Motor neuron (in vitro differentiated cells): ENCODE measurements around the gene LTK. TPM values are rescaled to one million over a fixed set of nuclear protein-coding genes. Genes with fewer than 3 reads are reported as not detected.

Experiments used
- ATAC-seq, 8 experiments: fragments of 200-7000 bp; cut with Tn5 transposase; replicated peaks in 6 of 8; 2 replicates each; pipeline ENCODE4 v1.8.0; 2021; ENCODE audit warnings: mild to moderate bottlenecking in 8 of 8, moderate library complexity in 8 of 8
- H3K27ac ChIP-seq, 2 donors: fragments of 250-450 bp; sonication (Bioruptor Pico); 2 replicates each; pipeline ENCODE4 v1.9.0; 2021; ENCODE audit warnings: antibody characterized with exemption in 2 of 2, mild to moderate bottlenecking in 2 of 2, moderate library complexity in 1 of 2
- H3K4me1 ChIP-seq, 2 donors: fragments of 250-450 bp; sonication (Bioruptor Pico); replicated peaks in 1 of 2; 2 replicates each; pipeline ENCODE4 v1.6.1; 2021; ENCODE audit warnings: antibody characterized with exemption in 2 of 2, mild to moderate bottlenecking in 2 of 2, moderate library complexity in 1 of 2
- H3K4me3 ChIP-seq, 5 donors: fragments of 250-450 bp; sonication (Bioruptor Pico); 2 replicates each; pipeline ENCODE4 v1.9.0; 2021; ENCODE audit warnings: antibody characterized with exemption in 5 of 5, mild to moderate bottlenecking in 5 of 5, moderate library complexity in 4 of 5
- WGBS, 10 experiments: fragments of 450-650 bp; shearing (Covaris generic); methylation state at CpG; one replicate each; pipeline ENCODE4 v1.0.0; 2022; 5-methylcytosine and 5-hydroxymethylcytosine counted together
- in situ Hi-C, 9 experiments: fragments of 400-800 bp; cut with MboI; loops; one replicate each; pipeline ENCODE4 v1.15.0; 2021; ENCODE audit warnings: low sequenced_read_pairs in 9 of 9, low pct_unique_long_range_greater_than_20kb in 2 of 9; ENCODE audit not compliant: unreplicated experiment in 9 of 9
- total RNA-seq, 8 experiments: library from RNA; unstranded; fragments of 300-600 nt; gene quantifications; 2 replicates each; pipeline versions ENCODE4 v1.2.3 to v1.2.4, GENCODE V29; 2022

The LTK gene
- total RNA-seq, 8 experiments from 2014 or later: 0.05 to 3.3 (median 0.29) TPM; not detected in 1

DNA sequence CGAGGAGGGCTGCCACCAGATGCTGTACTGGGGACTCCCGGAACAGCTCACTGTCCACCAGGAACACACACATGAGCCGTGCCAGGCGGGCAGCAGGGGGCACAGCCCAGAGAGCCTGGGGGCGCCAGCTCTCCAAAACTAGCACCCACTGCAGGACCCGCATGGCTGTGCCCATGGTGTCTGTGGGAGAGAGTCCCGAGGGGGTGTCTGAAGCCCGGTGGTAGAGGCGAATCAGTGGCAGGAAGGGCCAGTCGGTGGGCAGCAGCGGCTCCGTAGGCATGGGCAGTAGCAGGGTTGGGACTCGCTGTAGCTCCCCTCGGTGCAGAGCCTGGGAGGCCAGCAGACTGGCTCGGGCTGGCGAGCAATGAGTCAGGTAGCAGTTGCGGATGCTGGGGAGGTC lies 7.0 kb upstream of the LTK start:
- in situ Hi-C loops: no loop called here
- Histone ChIP-seq H3K27ac (no peak overlapping the region), H3K4me3 (no peak overlapping the region), H3K4me1 (no peaks in the 10 kb centered on the region)
- 97 to 100% methylated on average over 1 to 7 of the region's 17 CpGs; no CpG with 5 or more reads in 8 of the 10 experiments for WGBS, 10 experiments
- peak in 2 of 8 experiments; percentile 12 to 31 for ATAC-seq

DNA sequence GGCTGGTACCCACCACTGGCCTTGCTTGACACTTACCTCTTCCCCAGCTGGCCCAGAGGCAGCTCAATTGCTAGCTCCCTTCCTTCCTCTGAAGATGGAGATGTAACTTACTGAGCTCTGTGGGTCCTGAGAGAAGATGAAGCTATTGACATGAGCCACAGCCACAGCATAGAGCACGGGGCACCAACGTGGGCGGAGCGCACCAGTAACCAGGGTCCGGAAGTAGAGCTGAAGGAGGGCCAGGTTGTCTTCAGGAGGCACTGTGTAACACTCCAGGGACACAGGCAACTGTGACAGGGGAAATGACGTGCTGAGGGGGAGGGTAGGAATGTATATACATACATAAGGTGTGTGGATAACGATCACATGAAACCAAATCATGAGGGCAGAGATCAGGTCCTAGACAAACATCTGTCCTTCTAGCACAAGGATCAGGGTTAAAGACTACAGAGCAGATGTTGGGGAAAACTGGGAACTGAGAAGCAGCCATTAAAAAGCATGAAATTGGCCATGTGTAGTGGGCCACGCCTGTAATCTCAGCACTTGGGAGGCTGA lies 4.3 kb upstream of the LTK start:
- H3K27ac ChIP-seq: no peak overlapping the region
- 80 to 95% (median 94%) methylated on average over 1 to 7 of the region's 8 CpGs; no CpG with 5 or more reads in 5 of the 10 experiments for WGBS, 10 experiments
- in situ Hi-C loops: no loop called here
- no peak overlapping the region for H3K4me3 ChIP-seq
- H3K4me1 ChIP-seq: peaks cover 0 to 4% of the 10 kb centered on the region in 2 donors
- no peak for ATAC-seq

DNA sequence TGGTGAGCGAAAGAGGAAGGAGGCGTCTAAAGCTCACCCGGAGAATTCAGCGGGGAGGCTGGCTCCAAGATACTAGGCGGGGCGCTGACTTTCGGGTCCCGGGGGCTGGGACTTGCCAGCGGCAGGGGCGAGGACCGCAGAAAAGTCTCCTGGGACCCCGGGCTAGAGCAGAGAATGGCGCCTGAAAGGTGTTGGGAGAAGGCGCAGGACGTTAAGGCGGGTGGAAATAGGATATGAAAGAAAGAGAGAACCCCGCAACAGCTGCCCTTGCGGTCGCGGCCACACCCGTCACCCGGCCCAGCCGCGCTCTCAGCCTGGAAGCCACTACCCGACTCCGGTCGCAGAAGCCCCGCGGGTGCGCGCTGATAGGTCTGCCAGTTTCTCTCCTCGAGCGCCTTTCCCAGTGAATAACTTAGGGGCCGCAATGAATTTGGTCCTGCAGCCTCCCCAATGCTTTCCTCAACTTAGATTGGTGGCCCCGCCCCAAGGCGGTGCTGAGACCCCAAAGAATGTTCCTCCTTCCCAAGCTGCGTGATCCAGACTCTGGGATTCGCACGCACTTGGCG lies 604 bp downstream of the LTK start:
- in situ Hi-C loops: no loop called here
- Histone ChIP-seq H3K4me3 (peak overlapping the region in 1 of 5 donors; percentile 5), H3K4me1 (peaks cover 10 to 11% of the 10 kb centered on the region in 2 donors), H3K27ac (no peak overlapping the region)
- ATAC-seq: peak; percentile 24 to 64 (median 50)
- WGBS, 10 experiments: 0 to 8% (median 6%) methylated on average over 1 to 16 of the region's 40 CpGs; no CpG with 5 or more reads in 7 of the 10 experiments

DNA sequence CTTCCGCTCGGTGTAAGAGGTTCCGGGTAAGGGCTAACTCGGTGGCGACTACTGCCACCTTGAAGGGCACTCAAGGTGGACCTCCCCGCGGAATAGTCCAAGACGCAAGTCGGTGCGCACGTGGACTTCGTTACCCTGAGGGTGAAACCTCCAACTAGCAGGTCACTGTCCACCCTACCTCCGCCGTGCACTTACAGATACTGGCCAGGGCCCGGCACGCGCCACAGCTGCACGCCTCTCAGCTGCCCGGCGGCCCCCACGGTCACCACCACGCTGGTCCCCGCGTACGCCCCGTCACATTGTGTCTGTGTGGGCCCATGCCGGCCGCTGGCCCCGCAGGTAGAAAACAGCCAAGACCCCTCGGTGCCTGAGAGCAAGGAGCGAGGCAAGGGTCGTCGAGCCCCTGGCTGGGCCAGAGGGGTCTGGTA lies 1.1 kb downstream of the LTK start:
- in situ Hi-C loops: no loop called here
- H3K27ac ChIP-seq: no peak overlapping the region
- peak in 3 of 8 experiments; percentile 3 to 11 (median 10) for ATAC-seq
- H3K4me1 ChIP-seq: peaks cover 10 to 11% of the 10 kb centered on the region in 2 donors
- no peak overlapping the region for H3K4me3 ChIP-seq
- WGBS, 10 experiments: 6 to 30% (median 7%) methylated on average over 2 to 13 of the region's 33 CpGs; no CpG with 5 or more reads in 6 of the 10 experiments

DNA sequence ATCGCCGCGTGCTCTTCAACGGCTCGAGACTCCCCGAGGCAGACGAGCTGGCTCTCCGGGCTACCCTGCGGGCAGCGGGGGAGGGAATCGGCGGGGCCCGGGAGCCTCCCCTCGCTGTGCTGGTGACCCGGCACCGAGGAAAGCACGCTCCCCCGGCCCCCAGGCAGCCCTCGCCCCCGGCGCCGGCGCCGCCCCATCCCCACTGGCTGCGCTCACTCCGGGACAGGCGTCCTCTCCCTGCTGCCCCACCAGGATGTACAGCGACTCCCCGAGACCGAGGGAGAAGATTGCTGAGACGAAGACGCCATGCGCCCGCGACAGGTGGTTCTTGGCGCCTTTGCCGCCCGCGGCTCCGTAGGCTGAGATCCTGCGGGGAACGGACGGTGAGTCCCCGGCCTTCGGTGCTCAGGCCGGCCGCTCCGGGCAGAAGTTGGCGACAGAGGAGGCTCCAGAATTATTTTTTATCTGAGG lies 1.7 kb downstream of the LTK start:
- Histone ChIP-seq H3K4me1 (peaks cover 10 to 11% of the 10 kb centered on the region in 2 donors), H3K4me3 (peak overlapping the region in 2 of 5 donors; percentile 5 to 16), H3K27ac (no peak overlapping the region)
- peak in 5 of 8 experiments; percentile 26 to 60 (median 49) for ATAC-seq
- WGBS, 10 experiments: 0 to 7% (median 0%) methylated on average over 2 to 3 of the region's 49 CpGs; no CpG with 5 or more reads in 7 of the 10 experiments
- in situ Hi-C loops: no loop called here

DNA sequence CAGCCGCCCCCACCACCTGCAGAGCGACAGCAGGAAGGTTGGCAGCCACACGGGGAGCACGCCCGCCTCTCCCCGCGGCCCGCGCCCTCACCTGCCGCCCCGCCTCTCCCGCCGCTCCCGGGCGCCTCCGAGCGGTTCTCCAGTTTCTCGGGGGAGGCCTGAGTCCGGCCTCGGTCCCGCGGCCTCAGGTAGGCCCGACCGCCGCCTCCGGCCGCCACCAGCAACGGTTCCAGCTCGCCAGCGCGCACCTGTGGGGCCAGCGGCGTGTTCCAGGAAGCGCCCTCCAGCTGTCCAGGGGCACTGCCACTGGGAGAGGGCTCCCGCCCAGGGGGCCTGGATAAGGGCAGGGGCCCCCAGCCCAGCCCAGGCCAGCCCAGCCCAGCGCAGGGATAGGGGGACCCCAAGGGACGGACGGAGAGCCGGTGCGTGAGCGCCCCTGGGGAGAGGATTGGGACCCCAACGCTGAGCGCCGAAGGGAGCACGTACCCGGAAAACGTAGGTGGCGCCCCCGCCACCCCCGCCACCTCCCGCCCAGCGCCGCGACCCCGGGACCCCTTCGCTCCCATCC lies 2.2 kb downstream of the LTK start:
- no peak overlapping the region for H3K27ac ChIP-seq
- WGBS, 10 experiments: no CpG with 5 or more reads among the region's 56 CpGs
- H3K4me3 ChIP-seq: peak overlapping the region in 1 of 5 donors; percentile 5
- ATAC-seq: peak in 5 of 8 experiments; percentile 19 to 67 (median 50)
- in situ Hi-C loops: no loop called here
- H3K4me1 ChIP-seq: peaks cover 10 to 11% of the 10 kb centered on the region in 2 donors

DNA sequence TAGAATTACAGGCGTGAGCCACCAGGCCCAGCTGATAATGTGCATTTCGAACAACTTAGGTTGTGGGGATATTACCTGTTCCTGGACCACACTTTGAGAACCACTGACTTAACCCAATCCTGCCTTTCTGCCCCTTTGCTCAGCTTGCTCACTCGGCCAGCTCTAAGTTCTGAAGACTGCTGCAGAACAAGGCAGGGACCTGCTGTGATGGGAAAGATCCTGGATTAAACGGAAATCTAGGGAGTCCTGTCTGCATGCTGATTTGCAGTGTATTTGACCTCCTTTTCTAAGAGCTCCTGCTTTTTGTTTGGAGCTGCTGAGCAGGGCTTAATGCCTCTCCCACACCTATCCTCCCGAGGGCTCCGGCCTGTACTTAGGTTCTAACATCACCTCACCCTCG lies 2.9 kb downstream of the LTK start:
- H3K4me3 ChIP-seq: no peak overlapping the region
- peak in 1 of 8 experiments; percentile 4 for ATAC-seq
- WGBS, 10 experiments: 33 to 88% (median 60%) methylated on average over 1 to 6 of the region's 7 CpGs; no CpG with 5 or more reads in 2 of the 10 experiments
- H3K27ac ChIP-seq: no peak overlapping the region
- peaks cover 10 to 11% of the 10 kb centered on the region in 2 donors for H3K4me1 ChIP-seq
- in situ Hi-C loops: no loop called here

DNA sequence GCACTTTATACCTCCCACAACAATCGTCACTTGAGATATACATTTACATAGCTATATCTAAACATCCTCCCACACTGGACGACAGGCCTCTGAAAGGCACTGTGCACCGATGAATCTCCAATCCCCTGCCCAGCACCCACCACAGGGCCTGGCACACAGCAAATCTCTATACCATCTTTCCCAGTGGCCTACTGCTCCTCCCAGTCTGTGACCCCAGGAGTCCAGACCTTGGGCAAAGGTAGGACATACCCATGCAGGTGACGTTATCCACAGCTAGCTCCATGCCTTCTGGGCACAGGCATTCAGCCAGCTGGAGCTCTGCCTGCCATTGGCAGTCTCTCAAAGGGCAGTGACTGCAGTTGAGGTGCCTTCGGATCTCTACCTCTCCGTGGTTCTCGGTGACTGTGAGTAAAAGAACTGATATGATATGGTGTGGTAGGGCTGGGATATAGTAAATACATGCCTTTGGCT lies 5.8 kb downstream of the LTK start:
- 0 to 87% (median 67%) methylated on average over 1 to 4 of the region's 7 CpGs; no CpG with 5 or more reads in 3 of the 10 experiments for WGBS, 10 experiments
- peaks cover 8 to 11% of the 10 kb centered on the region in 2 donors for H3K4me1 ChIP-seq
- no peak overlapping the region for H3K4me3 ChIP-seq
- H3K27ac ChIP-seq: no peak overlapping the region
- ATAC-seq: peak in 1 of 8 experiments; percentile 6
- in situ Hi-C loops: no loop called here

DNA sequence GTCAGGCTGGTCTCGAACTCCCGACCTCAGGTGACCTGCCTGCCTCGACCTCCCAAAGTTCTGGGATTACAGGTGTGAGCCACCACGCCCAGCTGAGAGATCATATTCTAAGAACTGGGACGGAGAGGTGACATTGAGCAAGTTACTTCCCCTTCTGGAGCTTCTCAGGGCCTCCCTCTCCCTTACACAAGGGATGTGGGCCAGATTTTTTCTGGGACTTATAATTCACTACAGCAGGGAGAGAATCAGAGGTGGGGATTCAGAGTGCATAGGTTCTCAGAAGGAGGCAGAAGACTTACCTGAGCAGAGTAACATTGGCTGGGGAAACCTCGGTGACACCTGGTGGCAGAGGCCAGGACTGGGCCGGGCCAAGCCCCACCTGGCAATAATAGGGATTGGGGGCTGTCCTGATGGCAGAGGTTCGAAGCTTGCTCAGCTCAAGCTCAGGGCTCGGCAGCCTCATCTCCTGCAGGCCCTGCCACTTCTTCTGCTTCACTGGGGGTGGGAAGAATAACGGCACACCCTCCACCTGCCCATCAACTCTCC lies 6.8 kb downstream of the LTK start:
- Histone ChIP-seq H3K27ac (no peak overlapping the region), H3K4me1 (peaks cover 7 to 17% of the 10 kb centered on the region in 2 donors), H3K4me3 (no peak overlapping the region)
- in situ Hi-C loops: no loop called here
- WGBS, 10 experiments: 20 to 80% (median 53%) methylated on average over 1 to 3 of the region's 10 CpGs; no CpG with 5 or more reads in 6 of the 10 experiments
- no peak for ATAC-seq

DNA sequence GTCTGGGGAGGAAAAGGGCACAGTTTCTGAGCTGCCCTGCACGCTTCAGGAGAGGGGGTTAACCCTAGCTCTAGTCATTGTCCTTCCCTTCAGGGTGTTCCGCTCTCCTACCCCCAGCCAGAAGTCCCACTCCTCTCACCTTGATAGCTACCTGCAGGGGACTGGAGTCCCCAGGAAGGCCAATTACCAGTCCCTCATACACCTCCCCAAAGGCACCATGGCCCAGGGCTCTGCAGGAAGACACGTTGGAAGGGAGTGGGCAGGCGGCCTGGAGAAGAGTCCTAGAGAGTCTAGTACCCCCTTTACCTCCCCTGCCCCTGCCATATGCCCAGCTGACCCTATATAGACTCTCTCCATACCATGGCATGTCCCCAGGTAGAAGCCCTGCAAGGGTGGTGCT lies 7.9 kb downstream of the LTK start:
- WGBS, 10 experiments: 50 to 100% methylated on average over 1 to 3 of the region's 4 CpGs; no CpG with 5 or more reads in 8 of the 10 experiments
- Histone ChIP-seq H3K4me1 (peaks cover 0 to 15% of the 10 kb centered on the region in 2 donors), H3K4me3 (no peak overlapping the region), H3K27ac (no peak overlapping the region)
- in situ Hi-C loops: no loop called here
- ATAC-seq: no peak

DNA sequence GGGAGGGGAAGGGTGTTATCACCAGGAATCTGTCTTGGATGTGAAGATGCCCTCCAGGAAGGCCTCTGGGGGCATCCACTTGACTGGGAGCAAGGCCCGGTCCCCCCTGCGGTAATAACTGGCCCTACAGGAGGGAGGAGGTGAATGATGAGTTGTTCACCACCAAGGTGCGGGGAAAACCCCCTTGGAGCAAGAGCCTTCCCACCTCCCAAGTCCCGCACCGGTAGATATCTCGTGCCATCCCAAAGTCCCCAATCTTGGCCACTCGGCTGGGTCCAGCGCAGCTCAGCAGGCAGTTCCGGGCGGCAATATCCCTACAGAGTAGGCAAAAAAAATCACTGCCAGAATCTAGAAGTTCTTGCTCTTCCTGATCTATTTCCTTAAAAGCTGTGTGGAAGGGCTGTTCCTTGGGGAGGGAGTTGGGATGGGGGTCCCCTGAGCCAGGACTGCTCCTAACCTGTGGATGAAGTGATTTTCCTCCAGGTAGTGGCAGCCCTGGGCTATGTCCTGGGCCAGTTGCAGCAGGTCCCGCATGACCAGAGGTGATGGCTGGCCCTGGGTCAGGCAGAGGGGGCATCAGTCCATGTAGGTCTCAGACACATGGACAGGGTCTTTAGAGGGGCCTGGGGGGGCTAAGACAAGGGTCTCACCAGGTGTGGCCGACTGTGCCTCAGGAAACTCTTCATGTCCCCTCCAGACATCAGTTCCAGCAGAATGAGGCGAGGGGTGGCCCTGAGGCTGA lies 8.7 kb downstream of the LTK start:
- ATAC-seq: no peak
- WGBS, 10 experiments: 40 to 95% (median 92%) methylated on average over 1 to 5 of the region's 13 CpGs; no CpG with 5 or more reads in 5 of the 10 experiments
- peaks cover 0 to 15% of the 10 kb centered on the region in 2 donors for H3K4me1 ChIP-seq
- in situ Hi-C loops: no loop called here
- no peak overlapping the region for H3K27ac ChIP-seq
- no peak overlapping the region for H3K4me3 ChIP-seq

DNA sequence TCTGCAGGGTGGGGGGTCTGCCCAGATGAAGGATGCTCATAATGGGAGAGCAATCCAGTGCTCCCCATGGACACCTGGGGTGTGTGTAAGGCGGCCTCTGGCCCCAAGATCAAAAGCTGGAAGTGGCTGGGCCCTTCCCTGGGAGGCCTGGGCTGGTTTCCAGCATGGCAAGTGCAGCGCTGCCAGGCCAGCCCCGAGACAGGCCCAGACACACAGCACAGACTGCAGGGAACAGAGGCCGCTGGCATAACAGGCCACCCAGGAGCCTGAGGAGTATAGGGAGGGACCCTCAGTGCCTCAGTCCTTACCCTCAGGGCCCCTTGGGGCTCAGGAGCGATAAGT lies 10.0 kb downstream of the LTK start:
- in situ Hi-C loops: no loop called here
- no peak overlapping the region for H3K27ac ChIP-seq
- no peak for ATAC-seq
- no peak overlapping the region for H3K4me3 ChIP-seq
- H3K4me1 ChIP-seq: peaks cover 0 to 15% of the 10 kb centered on the region in 2 donors
- 71 to 100% (median 75%) methylated on average over 1 to 2 of the region's 5 CpGs; no CpG with 5 or more reads in 7 of the 10 experiments for WGBS, 10 experiments
